Measurements from ENCODE around the gene MAP3K7CL. TPM values are rescaled to one million over a fixed set of nuclear protein-coding genes. Genes with fewer than 3 reads are reported as not detected.
"Not testable (repeated sequence)": the region's sequence is repeated elsewhere in the genome, so short reads cannot be mapped to it uniquely, and the experiment has no call there.

Gene MAP3K7CL
- total RNA-seq, 1 donor from 2014 or later = 3.0 TPM

- DNase-seq (ENCODE audit: low read depth) = no peak
- Histone ChIP-seq H3K27me3 (ENCODE audit: control insufficient read depth, insufficient read depth, low read length) (no peaks in the 10 kb centered on the region), H3K36me3 (ENCODE audit: control insufficient read depth, insufficient read depth, low read length) (no peaks in the 10 kb centered on the region), H3K4me3 (ENCODE audit: low read depth, low read length) (no peak overlapping the region)
- TF ChIP-seq CTCF (IDR thresholded peaks at IDR 0.05; ENCODE audit: insufficient read depth, low read length, poor library complexity, severe bottlenecking) = peak; percentile 76
Observed at GRCh38 chr21:29164323-29164942, 34.0 kb downstream of the MAP3K7CL start.

GRCh38 chr21:29166323-29166722 lies 35.9 kb downstream of the MAP3K7CL start:
- no peak for TF ChIP-seq CTCF (IDR thresholded peaks at IDR 0.05; ENCODE audit: insufficient read depth, low read length, poor library complexity, severe bottlenecking)
- Histone ChIP-seq H3K36me3 (ENCODE audit: control insufficient read depth, insufficient read depth, low read length) (no peaks in the 10 kb centered on the region), H3K27me3 (ENCODE audit: control insufficient read depth, insufficient read depth, low read length) (no peaks in the 10 kb centered on the region), H3K4me3 (ENCODE audit: low read depth, low read length) (no peak overlapping the region)
- no peak for DNase-seq (ENCODE audit: low read depth)

- Histone ChIP-seq H3K27me3 (ENCODE audit: control insufficient read depth, insufficient read depth, low read length) (no peaks in the 10 kb centered on the region), H3K4me3 (ENCODE audit: low read depth, low read length) (no peak overlapping the region), H3K36me3 (ENCODE audit: control insufficient read depth, insufficient read depth, low read length) (no peaks in the 10 kb centered on the region)
- TF ChIP-seq CTCF (IDR thresholded peaks at IDR 0.05; ENCODE audit: insufficient read depth, low read length, poor library complexity, severe bottlenecking) = no peak
- DNase-seq (ENCODE audit: low read depth) = no peak
Observed at GRCh38 chr21:29166853-29167252, 36.4 kb downstream of the MAP3K7CL start.

GRCh38 chr21:29167481-29167880 lies 37.0 kb downstream of the MAP3K7CL start:
- DNase-seq (ENCODE audit: low read depth); H3K4me3 ChIP-seq (ENCODE audit: low read depth, low read length); H3K36me3 ChIP-seq (ENCODE audit: control insufficient read depth, insufficient read depth, low read length); H3K27me3 ChIP-seq (ENCODE audit: control insufficient read depth, insufficient read depth, low read length): not testable (repeated sequence)

GRCh38 chr21:29168891-29169315 lies 38.5 kb downstream of the MAP3K7CL start:
- Histone ChIP-seq H3K27me3 (ENCODE audit: control insufficient read depth, insufficient read depth, low read length) (no peaks in the 10 kb centered on the region), H3K4me3 (ENCODE audit: low read depth, low read length) (no peak overlapping the region), H3K36me3 (ENCODE audit: control insufficient read depth, insufficient read depth, low read length) (no peaks in the 10 kb centered on the region)
- no peak for TF ChIP-seq CTCF (IDR thresholded peaks at IDR 0.05; ENCODE audit: insufficient read depth, low read length, poor library complexity, severe bottlenecking)
- no peak for DNase-seq (ENCODE audit: low read depth)

GRCh38 chr21:29170944-29171343 lies 40.5 kb downstream of the MAP3K7CL start:
- no peaks in the 10 kb centered on the region for H3K27me3 ChIP-seq (ENCODE audit: control insufficient read depth, insufficient read depth, low read length)
- no peak overlapping the region for H3K4me3 ChIP-seq (ENCODE audit: low read depth, low read length)
- no peak for DNase-seq (ENCODE audit: low read depth)
- H3K36me3 ChIP-seq (ENCODE audit: control insufficient read depth, insufficient read depth, low read length) = no peaks in the 10 kb centered on the region
- no peak for TF ChIP-seq CTCF (IDR thresholded peaks at IDR 0.05; ENCODE audit: insufficient read depth, low read length, poor library complexity, severe bottlenecking)

Measured in kidney epithelial cell (primary cell).